ENCODE data around the gene LRP1-AS.

The LRP1-AS gene

DNA sequence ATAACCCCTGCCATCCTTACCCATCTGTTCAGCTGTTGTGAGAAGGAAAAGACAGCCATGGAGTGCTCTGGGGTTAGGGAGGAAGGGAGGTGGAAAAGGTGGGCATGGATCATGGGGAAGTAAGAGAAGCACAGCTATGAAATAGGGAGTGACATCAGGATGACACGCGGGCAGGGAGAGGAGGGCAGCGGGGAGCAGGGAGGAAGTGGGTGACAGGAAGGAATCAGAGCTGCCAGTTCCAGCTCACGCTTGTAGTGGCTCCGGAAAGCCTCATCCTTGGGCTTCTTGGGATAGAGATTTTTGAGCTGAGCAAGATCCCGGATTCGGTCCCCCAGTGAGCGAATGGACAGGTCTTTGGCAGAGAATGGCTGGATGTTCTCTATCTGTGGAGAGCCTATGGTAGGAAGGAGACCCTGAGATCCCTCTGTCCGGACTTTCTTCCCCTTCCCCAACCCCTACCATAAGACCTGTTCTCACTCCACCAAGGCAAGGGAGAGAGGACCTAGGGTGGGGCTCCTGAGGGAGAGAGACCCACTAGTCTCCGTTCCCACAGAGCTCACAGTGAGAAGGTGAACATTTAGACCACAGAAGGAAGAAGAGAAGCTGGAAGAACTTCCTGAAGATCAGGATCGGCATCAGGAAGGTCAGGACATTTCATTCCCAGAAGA, 48.2 kb downstream of the LRP1-AS start:
- no peaks in the 10 kb centered on the region for H3K9me3 Mint-ChIP-seq
- H3K4me1 Mint-ChIP-seq (ENCODE audit: low read depth) = peaks cover 14% of the 10 kb centered on the region
- no peak overlapping the region for H3K27ac Mint-ChIP-seq
- H3K27me3 Mint-ChIP-seq (ENCODE audit: low read depth) = no peaks in the 10 kb centered on the region
- H3K36me3 Mint-ChIP-seq (ENCODE audit: low read depth) = peaks cover 39% of the 10 kb centered on the region
- H3K4me3 Mint-ChIP-seq = no peak overlapping the region

DNA sequence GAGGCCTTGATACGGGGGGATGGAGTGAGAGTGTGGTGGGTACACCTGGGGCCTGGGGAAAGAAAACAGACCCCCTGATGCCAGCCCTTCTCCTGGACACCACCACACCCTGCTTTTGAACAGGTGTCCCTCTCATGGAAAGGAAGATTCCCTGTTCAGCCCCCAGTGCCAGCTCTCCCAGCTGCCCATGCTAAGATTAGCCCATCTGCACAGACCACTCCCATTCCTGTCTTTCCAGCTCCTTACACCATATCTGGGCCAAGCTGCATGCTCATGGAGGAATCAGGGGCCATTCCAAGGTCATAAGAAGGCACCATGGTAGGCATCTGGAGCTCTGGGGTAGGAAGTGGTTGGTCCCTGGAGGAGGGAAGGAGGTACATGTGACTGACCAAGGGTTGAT, 48.9 kb downstream of the LRP1-AS start:
- H3K36me3 Mint-ChIP-seq (ENCODE audit: low read depth) = peaks cover 38% of the 10 kb centered on the region
- no peak overlapping the region for H3K4me3 Mint-ChIP-seq
- H3K27me3 Mint-ChIP-seq (ENCODE audit: low read depth) = no peaks in the 10 kb centered on the region
- no peak overlapping the region for H3K27ac Mint-ChIP-seq
- peaks cover 17% of the 10 kb centered on the region for H3K4me1 Mint-ChIP-seq (ENCODE audit: low read depth)
- H3K9me3 Mint-ChIP-seq = no peaks in the 10 kb centered on the region

DNA sequence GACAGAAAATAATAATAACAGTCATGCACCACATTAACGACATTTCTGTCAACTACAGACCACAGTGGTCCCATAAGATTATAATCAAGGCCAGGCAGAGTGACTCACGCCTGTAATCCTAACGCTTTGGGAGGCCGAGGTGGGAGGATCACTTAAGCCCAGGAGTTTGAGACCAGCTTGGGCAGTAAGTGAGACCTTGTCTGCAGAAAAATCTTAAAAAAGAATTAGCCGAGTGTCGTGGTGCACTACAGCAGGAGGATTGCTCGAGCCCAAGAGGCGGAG, 49.9 kb downstream of the LRP1-AS start:
- peaks cover 25% of the 10 kb centered on the region for H3K4me1 Mint-ChIP-seq (ENCODE audit: low read depth)

DNA sequence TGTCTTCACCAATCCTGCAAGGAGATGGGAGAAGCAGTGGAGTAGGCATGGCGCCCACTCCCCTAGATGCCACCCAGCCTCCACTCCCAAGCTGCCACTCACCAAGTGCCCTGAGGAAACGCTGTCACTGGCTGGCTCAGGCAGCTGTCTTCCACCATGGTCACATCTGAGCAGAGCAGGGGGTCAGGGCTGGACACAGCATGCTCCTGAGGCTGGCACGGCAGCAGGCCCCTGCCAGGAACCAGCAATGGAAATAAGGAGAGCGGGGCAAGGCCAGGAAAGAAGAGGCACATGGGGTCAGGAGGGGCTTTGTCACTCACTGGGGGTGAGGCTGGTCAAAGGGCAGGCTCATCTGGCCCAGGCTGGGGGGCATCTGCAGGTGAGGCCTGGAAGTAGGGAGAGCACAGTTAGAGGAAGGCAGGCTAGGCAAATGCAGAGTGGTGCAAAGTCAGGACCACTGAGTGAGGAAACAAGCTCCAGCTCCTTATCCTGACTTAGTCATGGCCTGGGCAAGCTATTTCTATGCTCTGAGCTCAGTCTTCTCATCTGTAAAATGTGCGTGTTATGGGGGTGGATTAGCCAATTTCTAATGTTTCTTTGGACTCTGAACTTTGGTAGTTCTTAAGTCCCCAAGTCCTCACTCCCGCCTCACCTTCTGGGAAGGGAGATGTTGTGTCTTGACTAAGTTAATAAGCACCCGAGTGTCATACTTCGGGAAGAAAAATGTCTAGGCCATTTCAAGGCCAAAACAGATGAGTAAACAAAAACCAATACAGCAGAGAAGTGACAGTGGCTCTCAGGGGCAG, 50.5 kb downstream of the LRP1-AS start:
- Mint-ChIP-seq H3K4me1 (ENCODE audit: low read depth) (peaks cover 26% of the 10 kb centered on the region), H3K36me3 (ENCODE audit: low read depth) (peaks cover 42% of the 10 kb centered on the region), H3K4me3 (no peak overlapping the region), H3K9me3 (no peaks in the 10 kb centered on the region), H3K27ac (peak overlapping the region; percentile 8), H3K27me3 (ENCODE audit: low read depth) (no peaks in the 10 kb centered on the region)

More for the DNA sequence above, 49.9 kb downstream of the LRP1-AS start:
- no peak overlapping the region for H3K27ac Mint-ChIP-seq
- no peaks in the 10 kb centered on the region for H3K9me3 Mint-ChIP-seq
- no peak overlapping the region for H3K4me3 Mint-ChIP-seq
- H3K27me3 Mint-ChIP-seq (ENCODE audit: low read depth) = no peaks in the 10 kb centered on the region
- peaks cover 44% of the 10 kb centered on the region for H3K36me3 Mint-ChIP-seq (ENCODE audit: low read depth)

DNA sequence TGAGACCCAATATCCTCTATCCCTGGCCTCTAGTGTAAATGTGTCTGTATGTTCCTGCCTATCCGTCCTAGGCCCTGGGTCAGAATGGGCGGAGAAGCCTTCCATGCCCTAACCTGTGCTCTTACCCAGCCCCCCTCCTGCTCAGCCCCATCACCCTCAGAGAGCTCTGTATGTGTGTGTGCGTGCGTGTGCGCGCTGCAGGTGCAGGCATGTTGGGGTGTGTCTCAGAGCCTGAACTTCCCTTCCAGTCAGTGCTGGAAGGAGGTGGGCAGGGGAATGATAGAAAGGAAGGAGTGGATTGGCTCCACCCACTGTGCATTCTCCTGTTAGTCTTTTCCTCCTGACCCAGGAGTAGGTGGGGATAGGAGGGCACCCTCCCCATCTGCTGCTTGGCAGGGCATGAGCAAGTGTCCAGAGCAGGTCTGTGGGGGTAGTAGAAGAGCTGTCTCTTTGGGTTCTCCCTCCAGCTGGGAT, 51.3 kb downstream of the LRP1-AS start:
- Mint-ChIP-seq H3K4me3 (no peak overlapping the region), H3K9me3 (no peaks in the 10 kb centered on the region), H3K4me1 (ENCODE audit: low read depth) (peaks cover 28% of the 10 kb centered on the region), H3K27ac (peak overlapping the region; percentile 52), H3K36me3 (ENCODE audit: low read depth) (peaks cover 45% of the 10 kb centered on the region), H3K27me3 (ENCODE audit: low read depth) (no peaks in the 10 kb centered on the region)

DNA sequence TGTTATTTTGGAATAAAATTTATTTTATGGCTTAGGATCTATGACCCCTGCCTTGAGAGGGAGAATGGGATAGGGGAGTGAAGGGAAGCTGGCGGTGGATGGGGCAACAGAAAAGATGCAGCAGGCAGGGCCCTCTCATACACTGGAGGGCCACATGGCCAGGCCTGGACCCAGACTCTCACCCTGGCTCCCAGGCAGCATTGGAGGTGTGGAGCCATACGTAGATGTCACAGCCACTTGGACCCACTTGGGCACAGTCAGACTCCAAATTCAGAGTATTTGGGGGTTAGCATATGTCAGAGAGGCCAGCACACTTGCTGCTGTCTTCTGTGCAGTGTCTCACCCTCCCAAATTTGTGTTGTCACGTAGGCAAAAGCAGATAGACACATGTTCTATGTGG, 52.0 kb downstream of the LRP1-AS start:
- no peak overlapping the region for H3K4me3 Mint-ChIP-seq
- peaks cover 45% of the 10 kb centered on the region for H3K36me3 Mint-ChIP-seq (ENCODE audit: low read depth)
- H3K4me1 Mint-ChIP-seq (ENCODE audit: low read depth) = peaks cover 31% of the 10 kb centered on the region
- H3K27ac Mint-ChIP-seq = no peak overlapping the region
- no peaks in the 10 kb centered on the region for H3K9me3 Mint-ChIP-seq
- no peaks in the 10 kb centered on the region for H3K27me3 Mint-ChIP-seq (ENCODE audit: low read depth)
